ENCODE results near the gene ESRRG.

The ESRRG gene

DNA sequence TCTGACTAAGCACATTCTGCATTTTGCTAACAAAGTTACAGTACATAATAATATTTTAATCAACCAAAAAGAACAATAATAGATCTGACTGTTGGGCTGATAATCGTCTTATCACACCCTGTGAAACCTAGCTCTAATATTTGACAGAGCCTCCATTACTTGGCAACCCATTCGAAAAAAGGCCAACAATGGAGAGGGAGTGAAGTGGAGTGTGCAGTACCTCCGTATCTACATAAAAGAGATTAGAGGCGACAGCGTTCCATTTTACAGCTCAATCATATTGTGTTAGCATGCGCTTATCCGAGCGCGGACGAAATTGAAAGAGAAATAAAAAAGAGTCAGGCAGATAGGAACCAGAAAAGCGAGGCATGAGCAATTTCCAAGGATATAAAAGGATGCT is 162.7 kb downstream of the ESRRG start:
- H3K9me2 ChIP-seq (ENCODE audit: low read depth, low read length): no peaks in the 10 kb centered on the region
- no peak overlapping the region for H3K4me2 ChIP-seq (ENCODE audit: low read length)
- H3K27me3 ChIP-seq (ENCODE audit: insufficient read depth, low read length): no peaks in the 10 kb centered on the region
- no peaks in the 10 kb centered on the region for H3K79me2 ChIP-seq (ENCODE audit: insufficient read depth, low read length)
- no peaks in the 10 kb centered on the region for H3K4me1 ChIP-seq (ENCODE audit: insufficient read depth, low read length, severe bottlenecking)
- H3K9me3 ChIP-seq (ENCODE audit: low read length): no peaks in the 10 kb centered on the region
- no peak overlapping the region for H3K4me3 ChIP-seq (ENCODE audit: low read depth, low read length, poor library complexity, severe bottlenecking)
- no peaks in the 10 kb centered on the region for H3K36me3 ChIP-seq (ENCODE audit: insufficient read depth, low read length)
- no peak overlapping the region for H3K27ac ChIP-seq (ENCODE audit: low read depth, low read length, poor library complexity, severe bottlenecking)
- H3F3A ChIP-seq (ENCODE audit: insufficient read depth, low read length): no peaks in the 10 kb centered on the region
- no peak overlapping the region for H3K9ac ChIP-seq (ENCODE audit: low read length)
- no peaks in the 10 kb centered on the region for H4K20me1 ChIP-seq (ENCODE audit: insufficient read depth, low read length)
- H2AFZ ChIP-seq (ENCODE audit: low read length): no peak overlapping the region
- TF ChIP-seq, protein P1, sequence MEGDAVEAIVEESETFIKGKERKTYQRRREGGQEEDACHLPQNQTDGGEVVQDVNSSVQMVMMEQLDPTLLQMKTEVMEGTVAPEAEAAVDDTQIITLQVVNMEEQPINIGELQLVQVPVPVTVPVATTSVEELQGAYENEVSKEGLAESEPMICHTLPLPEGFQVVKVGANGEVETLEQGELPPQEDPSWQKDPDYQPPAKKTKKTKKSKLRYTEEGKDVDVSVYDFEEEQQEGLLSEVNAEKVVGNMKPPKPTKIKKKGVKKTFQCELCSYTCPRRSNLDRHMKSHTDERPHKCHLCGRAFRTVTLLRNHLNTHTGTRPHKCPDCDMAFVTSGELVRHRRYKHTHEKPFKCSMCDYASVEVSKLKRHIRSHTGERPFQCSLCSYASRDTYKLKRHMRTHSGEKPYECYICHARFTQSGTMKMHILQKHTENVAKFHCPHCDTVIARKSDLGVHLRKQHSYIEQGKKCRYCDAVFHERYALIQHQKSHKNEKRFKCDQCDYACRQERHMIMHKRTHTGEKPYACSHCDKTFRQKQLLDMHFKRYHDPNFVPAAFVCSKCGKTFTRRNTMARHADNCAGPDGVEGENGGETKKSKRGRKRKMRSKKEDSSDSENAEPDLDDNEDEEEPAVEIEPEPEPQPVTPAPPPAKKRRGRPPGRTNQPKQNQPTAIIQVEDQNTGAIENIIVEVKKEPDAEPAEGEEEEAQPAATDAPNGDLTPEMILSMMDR (IDR thresholded peaks at IDR 0.05; ENCODE audit: low read length): no peak
- no peak for TF ChIP-seq EZH2 (IDR thresholded peaks at IDR 0.05; ENCODE audit: borderline replicate concordance, low read length)

DNA sequence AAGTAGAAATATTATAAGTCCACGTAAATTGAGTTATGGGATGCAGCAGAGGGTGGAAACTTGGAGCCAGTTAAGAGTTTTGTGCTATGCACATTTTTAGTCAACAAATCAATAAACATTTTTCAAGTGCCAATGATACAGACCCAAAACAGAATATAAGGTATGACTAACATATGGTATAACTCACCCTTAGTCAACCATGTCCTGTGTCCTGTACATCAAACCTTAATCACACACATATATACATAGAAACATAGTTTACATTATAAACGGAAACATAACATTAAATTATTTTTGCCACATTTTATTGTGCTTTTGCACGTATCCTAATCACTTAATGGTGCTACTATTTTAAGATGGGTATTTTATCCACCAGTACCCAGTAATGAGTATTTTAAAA is 163.9 kb downstream of the ESRRG start:
- no peak overlapping the region for H3K4me2 ChIP-seq (ENCODE audit: low read length)
- H3K27ac ChIP-seq (ENCODE audit: low read depth, low read length, poor library complexity, severe bottlenecking): no peak overlapping the region
- no peaks in the 10 kb centered on the region for H3K79me2 ChIP-seq (ENCODE audit: insufficient read depth, low read length)
- no peaks in the 10 kb centered on the region for H3K36me3 ChIP-seq (ENCODE audit: insufficient read depth, low read length)
- H4K20me1 ChIP-seq (ENCODE audit: insufficient read depth, low read length): no peaks in the 10 kb centered on the region
- no peak overlapping the region for H2AFZ ChIP-seq (ENCODE audit: low read length)
- no peaks in the 10 kb centered on the region for H3K9me3 ChIP-seq (ENCODE audit: low read length)
- H3K4me1 ChIP-seq (ENCODE audit: insufficient read depth, low read length, severe bottlenecking): no peaks in the 10 kb centered on the region
- no peak overlapping the region for H3K4me3 ChIP-seq (ENCODE audit: low read depth, low read length, poor library complexity, severe bottlenecking)
- H3F3A ChIP-seq (ENCODE audit: insufficient read depth, low read length): no peaks in the 10 kb centered on the region
- TF ChIP-seq, protein P1 (IDR thresholded peaks at IDR 0.05; ENCODE audit: low read length): no peak
- no peak for TF ChIP-seq EZH2 (IDR thresholded peaks at IDR 0.05; ENCODE audit: borderline replicate concordance, low read length)
- no peak overlapping the region for H3K9ac ChIP-seq (ENCODE audit: low read length)
- no peaks in the 10 kb centered on the region for H3K9me2 ChIP-seq (ENCODE audit: low read depth, low read length)
- H3K27me3 ChIP-seq (ENCODE audit: insufficient read depth, low read length): no peaks in the 10 kb centered on the region

DNA sequence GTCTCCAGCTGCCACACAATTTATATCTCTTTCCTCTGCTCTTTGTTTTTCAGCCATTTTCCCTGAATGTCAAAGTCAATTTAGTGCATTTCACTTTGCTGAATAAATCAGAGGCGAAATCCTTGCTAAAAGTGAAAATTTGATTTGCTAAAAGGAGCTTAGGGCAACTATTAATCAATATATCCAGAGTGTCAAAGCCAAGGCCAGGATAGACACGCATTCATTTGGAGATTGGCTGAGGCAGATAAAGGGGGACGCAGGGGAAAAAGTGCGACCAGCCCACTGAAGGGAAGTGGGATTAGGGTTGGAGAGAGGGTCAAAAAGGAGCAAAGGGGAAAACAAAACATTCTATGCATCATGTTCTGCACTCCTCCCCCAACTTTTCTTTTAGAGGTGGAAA is 167.6 kb downstream of the ESRRG start:
- Histone ChIP-seq H3K36me3 (ENCODE audit: insufficient read depth, low read length) (no peaks in the 10 kb centered on the region), H3K4me1 (ENCODE audit: insufficient read depth, low read length, severe bottlenecking) (no peaks in the 10 kb centered on the region), H3K79me2 (ENCODE audit: insufficient read depth, low read length) (no peaks in the 10 kb centered on the region), H3K27me3 (ENCODE audit: insufficient read depth, low read length) (no peaks in the 10 kb centered on the region), H3K27ac (ENCODE audit: low read depth, low read length, poor library complexity, severe bottlenecking) (no peak overlapping the region), H4K20me1 (ENCODE audit: insufficient read depth, low read length) (no peaks in the 10 kb centered on the region), H3K4me3 (ENCODE audit: low read depth, low read length, poor library complexity, severe bottlenecking) (no peak overlapping the region), H2AFZ (ENCODE audit: low read length) (no peak overlapping the region), H3F3A (ENCODE audit: insufficient read depth, low read length) (no peaks in the 10 kb centered on the region), H3K9me2 (ENCODE audit: low read depth, low read length) (no peaks in the 10 kb centered on the region), H3K9me3 (ENCODE audit: low read length) (no peaks in the 10 kb centered on the region), H3K9ac (ENCODE audit: low read length) (no peak overlapping the region), H3K4me2 (ENCODE audit: low read length) (no peak overlapping the region)
- no peak for TF ChIP-seq EZH2 (IDR thresholded peaks at IDR 0.05; ENCODE audit: borderline replicate concordance, low read length)
- TF ChIP-seq, protein P1 (IDR thresholded peaks at IDR 0.05; ENCODE audit: low read length): no peak

All from OCI-LY1 (cell line).